NCI-H2196 treated with DMSO at 0.1 percent for 48 hours (cell line): Measurements from ENCODE around the gene GCNT1.
"Not testable (repeated sequence)": the region's sequence is repeated elsewhere in the genome, so short reads cannot be mapped to it uniquely, and the experiment has no call there.

Experiments
- DNase-seq: peaks from one replicate; lab custom pipeline; 2025; ENCODE audit not compliant: unreplicated experiment; lab: John Stamatoyannopoulos, UW

Gene GCNT1

DNA sequence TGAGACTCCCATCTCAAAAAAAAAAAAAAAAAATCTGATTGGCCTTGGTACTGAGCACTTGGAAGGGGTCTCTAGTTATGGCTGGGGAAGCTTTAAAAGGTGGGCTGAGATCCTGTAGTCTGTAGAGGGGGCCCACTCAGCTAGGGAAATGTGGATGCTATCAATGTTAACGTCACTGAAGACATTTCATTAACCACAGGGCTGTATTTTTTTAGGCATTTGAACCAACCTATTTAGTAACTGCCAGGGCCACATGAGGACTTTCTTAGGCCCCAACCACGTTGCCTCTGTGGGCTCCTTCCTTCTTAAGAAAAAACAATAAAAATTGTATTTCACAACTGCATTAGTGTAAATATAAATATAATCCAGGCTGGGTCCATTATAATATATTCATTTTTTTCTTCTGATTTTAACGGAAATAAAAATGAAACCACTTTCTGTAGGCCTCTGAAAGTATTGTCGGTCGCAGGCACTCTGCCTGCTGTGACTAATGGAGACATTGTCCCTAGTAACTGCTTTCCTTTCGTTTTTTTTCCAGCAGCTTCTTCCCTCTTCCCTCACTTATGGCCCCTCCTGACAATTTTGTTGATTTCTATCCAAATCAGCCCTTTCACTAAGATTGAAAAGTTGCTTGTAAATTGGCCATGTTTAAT, 71.6 kb downstream of the GCNT1 start:
- no peak for DNase-seq

DNA sequence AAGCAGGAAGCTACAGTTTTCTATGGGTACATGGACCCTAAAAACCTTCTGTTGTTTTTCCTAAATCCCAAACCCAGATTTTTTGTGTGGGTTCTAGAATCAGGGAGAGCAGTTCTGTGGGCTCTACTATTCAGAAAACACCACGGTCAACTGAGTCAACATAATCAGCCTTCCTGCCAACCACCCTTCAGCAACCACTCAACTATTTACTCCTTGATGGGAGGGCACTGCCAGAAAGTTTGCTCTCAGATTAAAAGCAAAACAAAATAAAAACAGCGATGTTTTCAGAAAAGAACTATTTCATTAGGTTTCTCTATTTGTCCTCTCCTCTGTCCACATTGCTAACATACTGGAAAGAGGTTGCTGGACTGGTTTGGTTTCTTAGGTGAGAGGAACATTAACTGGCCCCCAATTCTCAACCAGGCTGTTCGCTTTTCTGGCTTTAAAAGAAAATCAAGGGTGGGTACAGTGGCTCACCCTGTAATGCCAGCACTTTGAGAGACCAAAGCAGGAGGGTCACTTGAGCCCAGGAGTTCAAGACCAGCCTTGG, 72.3 kb downstream of the GCNT1 start:
- DNase-seq, result no peak

DNA sequence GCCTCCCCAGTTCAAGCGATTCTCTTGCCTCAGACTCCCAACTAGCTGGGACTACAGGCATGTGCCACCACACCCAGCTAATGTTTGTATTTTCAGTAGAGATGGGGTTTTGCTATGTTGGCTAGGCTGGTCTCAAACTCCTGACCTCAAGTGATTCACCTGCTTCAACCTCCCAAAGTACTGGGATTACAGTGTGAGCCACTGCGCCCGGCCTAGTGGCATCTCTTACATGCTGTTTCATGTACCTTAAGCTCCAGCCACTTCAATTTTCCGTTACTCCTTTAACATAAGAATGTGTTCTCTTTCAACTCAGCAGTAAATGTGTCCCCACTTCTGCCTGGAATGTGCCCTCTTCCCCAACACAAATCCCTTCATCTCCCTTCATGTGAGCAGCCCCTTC, 73.9 kb downstream of the GCNT1 start:
- not testable (repeated sequence) for DNase-seq

DNA sequence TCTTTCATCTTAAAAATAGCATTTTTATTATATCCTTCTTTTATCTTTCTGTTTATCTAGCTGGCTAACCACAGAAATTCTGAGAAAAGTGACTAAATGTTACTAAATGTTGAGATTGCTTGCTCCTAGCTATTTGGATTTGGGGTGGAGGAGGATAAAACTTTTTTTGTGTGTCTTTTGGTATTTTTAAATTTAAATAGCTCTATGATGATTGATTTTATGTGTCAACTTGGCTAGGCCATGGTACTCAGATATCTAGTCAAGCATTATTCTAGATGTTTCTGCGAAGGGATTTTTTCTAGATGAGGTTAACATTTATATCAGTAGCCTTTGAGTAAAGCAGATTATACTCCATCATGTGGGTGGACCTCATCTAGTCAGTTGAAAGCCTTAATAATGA, 75.0 kb downstream of the GCNT1 start:
- DNase-seq, result no peak

DNA sequence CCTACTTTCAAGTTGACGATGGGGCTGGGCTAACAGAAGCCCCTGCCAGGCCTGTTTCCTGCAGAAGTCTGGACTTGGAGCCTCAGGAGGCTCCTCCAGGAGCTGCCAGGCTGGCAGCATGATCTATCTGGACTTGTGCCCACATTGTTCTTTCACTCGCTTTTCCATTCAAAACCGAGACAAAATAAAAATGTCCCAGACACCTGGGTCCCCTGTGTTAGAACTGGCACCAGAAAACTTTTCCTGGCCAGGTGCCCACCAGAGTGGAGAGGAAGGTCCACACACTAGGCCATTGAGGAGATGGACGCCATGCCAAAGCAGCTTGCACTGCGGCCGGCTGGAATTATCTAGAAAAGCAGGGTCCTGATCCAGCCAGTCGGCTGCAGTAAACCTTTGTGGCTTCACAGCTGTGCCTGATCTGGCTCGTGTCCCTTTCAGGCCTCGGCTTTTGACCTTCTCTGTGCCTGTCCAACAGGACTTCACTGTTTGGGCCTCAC, 78.2 kb downstream of the GCNT1 start:
- no peak for DNase-seq

DNA sequence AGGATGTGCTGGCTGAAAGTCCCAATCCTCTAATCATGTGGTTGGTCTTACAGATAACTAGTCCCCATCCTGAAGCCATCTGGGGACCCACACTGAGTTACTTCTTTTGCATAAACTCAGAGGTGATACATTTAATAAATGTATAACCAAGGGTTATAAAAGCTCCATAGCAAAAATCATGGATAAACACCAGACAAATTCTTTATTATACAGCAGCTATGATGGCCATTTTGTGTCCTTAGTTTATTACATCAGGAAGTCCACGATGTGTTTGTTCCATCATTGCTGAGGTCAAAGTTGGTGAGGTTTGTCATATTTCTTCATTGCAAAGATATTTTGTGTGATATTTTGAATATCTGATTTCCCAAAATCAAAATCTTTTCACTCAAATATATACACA, 80.2 kb downstream of the GCNT1 start:
- DNase-seq, result no peak

DNA sequence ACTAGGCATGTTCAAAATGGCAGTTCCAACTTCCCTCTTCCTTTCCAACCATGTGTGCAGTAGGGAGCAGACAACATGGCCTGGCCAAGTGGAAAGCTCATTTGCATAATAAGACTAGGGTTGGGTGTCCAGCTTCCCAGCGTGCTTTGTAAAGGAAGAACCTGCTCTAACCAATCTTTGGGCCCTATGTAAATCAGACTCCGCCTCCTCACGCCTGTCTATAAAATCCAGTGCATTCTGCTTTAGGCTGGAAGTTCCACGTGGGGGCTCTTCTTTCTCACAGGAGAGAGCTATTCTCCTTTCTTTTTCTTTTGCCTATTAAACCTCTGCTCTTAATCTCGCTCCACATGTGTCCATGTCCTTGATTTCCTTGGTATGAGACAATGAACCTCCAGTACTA, 83.4 kb downstream of the GCNT1 start:
- no peak for DNase-seq

DNA sequence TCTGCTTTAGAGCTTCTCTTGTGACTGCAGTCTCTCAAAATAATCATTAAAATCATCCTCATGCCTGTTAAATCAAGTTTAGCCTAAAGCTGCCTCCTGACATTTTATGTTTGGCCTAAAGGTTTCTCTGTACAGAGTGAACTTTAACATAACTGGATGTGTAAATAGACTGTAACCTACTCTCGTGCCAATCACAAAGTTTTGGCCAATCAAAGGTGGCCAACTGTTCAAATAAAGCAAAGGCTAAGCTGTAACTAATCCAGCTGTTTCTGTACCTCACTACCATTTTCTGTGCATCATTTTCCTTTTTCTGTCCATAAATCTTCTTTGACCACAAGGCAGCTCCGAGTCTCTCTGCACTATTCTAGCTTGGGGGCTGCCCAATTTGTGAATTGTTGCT, 86.2 kb downstream of the GCNT1 start:
- DNase-seq, result no peak

DNA sequence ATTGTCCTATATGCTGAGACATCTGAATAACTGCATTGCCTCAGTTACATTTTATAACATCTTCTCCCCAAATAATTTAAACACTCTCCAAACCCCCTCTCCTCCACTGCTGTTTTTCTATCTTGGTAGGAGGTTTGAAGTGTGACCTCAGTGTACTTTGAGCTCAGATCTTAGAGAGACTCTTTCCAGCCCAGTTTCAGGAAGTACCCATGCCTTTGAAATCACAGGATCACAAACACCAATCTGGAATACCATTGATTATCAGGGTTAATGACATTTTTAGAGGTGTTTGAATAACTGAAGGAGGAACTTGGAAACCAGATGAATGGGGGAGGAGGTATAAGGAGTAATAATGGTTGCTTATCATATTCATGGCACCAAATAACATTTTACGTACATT, 93.2 kb downstream of the GCNT1 start:
- no peak for DNase-seq

DNA sequence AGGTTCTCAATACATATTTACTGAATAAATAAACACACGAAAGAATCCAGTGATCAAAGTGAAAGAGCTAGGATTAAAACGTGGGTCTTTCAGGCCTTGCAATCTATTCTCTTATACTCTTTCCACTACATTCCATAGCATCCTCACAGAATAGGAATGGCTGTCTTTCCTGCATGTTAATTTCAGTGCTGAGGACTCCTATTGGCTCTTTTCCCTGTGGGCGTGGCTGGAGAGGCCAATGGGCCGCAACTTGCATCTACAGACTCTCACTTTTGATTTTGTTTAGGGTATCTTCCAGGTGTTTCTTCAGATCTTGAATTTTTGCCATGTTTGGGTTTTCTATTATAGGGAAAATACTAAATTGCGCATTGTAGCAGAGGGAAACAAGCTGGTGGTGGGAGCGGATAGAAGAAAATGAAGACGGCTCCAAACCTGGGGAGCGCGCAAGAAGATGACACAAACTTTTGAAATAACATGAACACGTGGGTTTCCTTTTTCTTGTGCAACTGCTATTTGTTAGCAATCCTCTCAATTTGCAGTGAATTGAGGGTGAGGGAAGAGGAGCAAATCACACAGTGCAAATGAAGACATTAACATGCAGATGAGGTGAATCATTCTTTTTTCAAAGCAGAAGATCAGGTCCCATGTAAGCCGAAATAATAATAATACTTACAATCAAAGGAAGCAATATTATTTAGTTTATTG, 93.9 kb downstream of the GCNT1 start:
- no peak for DNase-seq

DNA sequence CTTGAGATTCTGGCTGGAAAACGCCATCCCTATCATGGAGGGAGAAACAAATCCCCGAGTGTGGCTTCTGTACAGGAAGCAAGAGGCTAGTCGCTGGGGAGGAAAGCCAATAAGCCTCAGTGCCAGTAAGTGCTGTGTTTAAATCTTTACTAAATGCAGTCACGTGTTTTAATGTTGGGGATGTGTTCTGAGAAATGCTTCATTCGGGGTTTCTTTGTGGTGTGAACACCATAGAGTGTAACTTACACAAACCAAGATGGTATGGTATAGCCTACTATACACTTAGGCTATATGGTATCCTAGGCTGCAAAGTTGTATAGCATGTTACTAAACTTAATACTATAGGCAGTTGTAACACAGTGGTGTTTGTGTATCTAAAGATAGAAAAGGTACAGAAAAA, 94.7 kb downstream of the GCNT1 start:
- no peak for DNase-seq
